Right lung (tissue), 5 donors: ENCODE results near the gene ATAD3B. TPM values are rescaled to one million over a fixed set of nuclear protein-coding genes. Genes with fewer than 3 reads are reported as not detected.
"Not testable (repeated sequence)": the region's sequence is repeated elsewhere in the genome, so short reads cannot be mapped to it uniquely, and the experiment has no call there.

Experiments
- DNase-seq, 2 donors: peaks; one replicate each; pipeline ENCODE4 v3.0.0-alpha.2; 2013
- polyA plus RNA-seq, 5 donors: library from polyadenylated mRNA; unstranded; fragments of 120-200 nt; gene quantifications; one replicate each; pipeline versions ENCODE4 v1.2.1 to v1.2.3, GENCODE V29; 2013; ENCODE audit warnings: inconsistent platforms in 1 of 5, low replicate concordance in 1 of 5; ENCODE audit not compliant: insufficient read length in 5 of 5, insufficient read depth in 1 of 5

ATAD3B gene
- polyA plus RNA-seq, 5 donors = 13.1 to 23.5 (median 14.8) TPM

- DNase-seq = peak in 1 of 2 donors; percentile 59
Observed at GRCh38 chr1:1432951-1433803, 38.4 kb upstream of the ATAD3B start.

GRCh38 chr1:1433804-1434130 is 37.8 kb upstream of the ATAD3B start:
- no peak for DNase-seq

- peak; percentile 79 to 87 for DNase-seq
Observed at GRCh38 chr1:1434131-1434823, 37.3 kb upstream of the ATAD3B start.

GRCh38 chr1:1434824-1435105 is 36.8 kb upstream of the ATAD3B start:
- DNase-seq = no peak

- DNase-seq = peak; percentile 77
Observed at GRCh38 chr1:1435106-1435903, 36.3 kb upstream of the ATAD3B start, which contains the start of gene VWA1. Gene VWA1, plus strand, starts transcription at chr1:1435690. Its CDS starts 59 bp downstream, at chr1:1435749.

- no peak for DNase-seq
Observed at GRCh38 chr1:1435911-1436629, 35.5 kb upstream of the ATAD3B start.

GRCh38 chr1:1436630-1437032 is 34.9 kb upstream of the ATAD3B start:
- no peak for DNase-seq

GRCh38 chr1:1437033-1437903 is 34.3 kb upstream of the ATAD3B start:
- DNase-seq = no peak

GRCh38 chr1:1437904-1438376 is 33.6 kb upstream of the ATAD3B start:
- DNase-seq = no peak

- DNase-seq = no peak
Observed at GRCh38 chr1:1438531-1439381, 32.8 kb upstream of the ATAD3B start.

- DNase-seq = no peak
Observed at GRCh38 chr1:1439546-1440261, 31.9 kb upstream of the ATAD3B start.

GRCh38 chr1:1440262-1441001 is 31.1 kb upstream of the ATAD3B start:
- no peak for DNase-seq

- DNase-seq = no peak
Observed at GRCh38 chr1:1441002-1441888, 30.3 kb upstream of the ATAD3B start.

GRCh38 chr1:1442069-1442770 is 29.3 kb upstream of the ATAD3B start:
- DNase-seq = no peak

GRCh38 chr1:1446631-1447030 is 24.9 kb upstream of the ATAD3B start:
- DNase-seq = not testable (repeated sequence)

GRCh38 chr1:1449099-1449739 is 22.3 kb upstream of the ATAD3B start, which contains the start of gene ATAD3C:
Gene ATAD3C, plus strand, starts transcription at chr1:1449689. Its CDS starts 995 bp downstream, at chr1:1450684.
- no peak for DNase-seq
